ENCODE results near the gene FLNA.
"Not testable (repeated sequence)": the region's sequence is repeated elsewhere in the genome, so short reads cannot be mapped to it uniquely, and the experiment has no call there.

The FLNA gene, protein sequence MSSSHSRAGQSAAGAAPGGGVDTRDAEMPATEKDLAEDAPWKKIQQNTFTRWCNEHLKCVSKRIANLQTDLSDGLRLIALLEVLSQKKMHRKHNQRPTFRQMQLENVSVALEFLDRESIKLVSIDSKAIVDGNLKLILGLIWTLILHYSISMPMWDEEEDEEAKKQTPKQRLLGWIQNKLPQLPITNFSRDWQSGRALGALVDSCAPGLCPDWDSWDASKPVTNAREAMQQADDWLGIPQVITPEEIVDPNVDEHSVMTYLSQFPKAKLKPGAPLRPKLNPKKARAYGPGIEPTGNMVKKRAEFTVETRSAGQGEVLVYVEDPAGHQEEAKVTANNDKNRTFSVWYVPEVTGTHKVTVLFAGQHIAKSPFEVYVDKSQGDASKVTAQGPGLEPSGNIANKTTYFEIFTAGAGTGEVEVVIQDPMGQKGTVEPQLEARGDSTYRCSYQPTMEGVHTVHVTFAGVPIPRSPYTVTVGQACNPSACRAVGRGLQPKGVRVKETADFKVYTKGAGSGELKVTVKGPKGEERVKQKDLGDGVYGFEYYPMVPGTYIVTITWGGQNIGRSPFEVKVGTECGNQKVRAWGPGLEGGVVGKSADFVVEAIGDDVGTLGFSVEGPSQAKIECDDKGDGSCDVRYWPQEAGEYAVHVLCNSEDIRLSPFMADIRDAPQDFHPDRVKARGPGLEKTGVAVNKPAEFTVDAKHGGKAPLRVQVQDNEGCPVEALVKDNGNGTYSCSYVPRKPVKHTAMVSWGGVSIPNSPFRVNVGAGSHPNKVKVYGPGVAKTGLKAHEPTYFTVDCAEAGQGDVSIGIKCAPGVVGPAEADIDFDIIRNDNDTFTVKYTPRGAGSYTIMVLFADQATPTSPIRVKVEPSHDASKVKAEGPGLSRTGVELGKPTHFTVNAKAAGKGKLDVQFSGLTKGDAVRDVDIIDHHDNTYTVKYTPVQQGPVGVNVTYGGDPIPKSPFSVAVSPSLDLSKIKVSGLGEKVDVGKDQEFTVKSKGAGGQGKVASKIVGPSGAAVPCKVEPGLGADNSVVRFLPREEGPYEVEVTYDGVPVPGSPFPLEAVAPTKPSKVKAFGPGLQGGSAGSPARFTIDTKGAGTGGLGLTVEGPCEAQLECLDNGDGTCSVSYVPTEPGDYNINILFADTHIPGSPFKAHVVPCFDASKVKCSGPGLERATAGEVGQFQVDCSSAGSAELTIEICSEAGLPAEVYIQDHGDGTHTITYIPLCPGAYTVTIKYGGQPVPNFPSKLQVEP (N-terminal part only)

DNA sequence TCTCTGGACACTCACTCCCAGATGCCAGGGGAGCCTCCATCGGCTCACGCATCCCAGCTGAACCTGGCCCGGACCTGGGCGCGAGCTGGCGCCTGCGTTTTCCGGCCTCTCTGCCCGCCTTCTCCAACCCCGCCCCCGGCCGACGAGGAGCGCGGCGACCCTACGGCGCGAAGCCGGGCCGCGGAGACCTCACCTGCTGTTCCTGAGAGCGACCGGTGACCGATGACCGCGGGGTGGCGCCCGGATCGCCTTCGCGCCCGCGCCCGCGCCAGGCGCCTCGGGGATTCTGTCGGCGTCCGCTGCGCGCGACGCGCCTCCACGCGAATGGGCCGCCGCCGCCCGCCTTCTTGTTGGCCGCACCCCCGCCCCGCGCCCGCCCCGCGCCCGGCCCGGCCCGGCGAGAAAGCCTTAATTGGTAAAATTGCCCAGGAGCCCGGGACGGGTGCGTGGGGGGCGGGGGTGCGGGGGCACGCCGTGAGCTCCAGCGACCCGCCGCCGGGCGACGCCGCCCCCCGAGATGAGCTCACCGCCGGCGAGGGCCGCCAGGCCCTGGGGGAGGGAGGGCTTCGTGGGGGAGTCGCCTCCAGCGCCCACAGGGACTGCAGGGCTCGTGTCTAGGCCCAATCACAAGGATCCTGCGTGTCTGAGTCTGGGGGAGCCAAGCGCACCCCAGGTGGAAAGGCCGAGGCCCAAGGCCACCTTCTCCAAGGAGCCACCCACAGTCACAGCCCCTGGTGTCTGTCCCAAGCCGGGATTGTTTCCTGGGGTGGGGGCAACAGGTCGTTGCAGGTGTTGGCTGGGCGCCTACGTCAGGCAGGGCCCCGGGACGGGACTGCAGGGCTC lies at the start of gene FLNA:
Gene FLNA, minus strand, starts transcription at position 322 of the 843 bp plus-strand sequence. CDS start 3,389 bp downstream, outside the sequence.
- DNase-seq (ENCODE audit: low spot score): peak; percentile 15

DNA sequence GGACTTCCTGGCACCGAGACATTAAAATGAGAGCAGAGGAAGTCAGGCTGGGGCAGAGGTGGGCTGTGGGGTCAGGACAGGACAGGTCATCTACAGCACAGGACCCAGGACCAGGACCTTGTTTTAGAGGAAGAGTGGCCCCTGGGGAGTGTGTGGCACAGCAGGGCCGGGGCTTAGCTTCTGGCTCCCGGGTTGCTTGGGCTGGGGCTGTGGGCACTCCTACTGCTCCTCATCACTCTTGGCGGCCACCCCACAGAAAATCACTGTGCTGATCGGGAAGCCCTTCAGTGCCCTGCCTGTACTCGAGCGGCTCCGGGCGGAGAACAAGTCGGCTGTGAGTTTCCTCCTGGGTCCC lies 45.9 kb upstream of the FLNA start:
- DNase-seq (ENCODE audit: low spot score): no peak

DNA sequence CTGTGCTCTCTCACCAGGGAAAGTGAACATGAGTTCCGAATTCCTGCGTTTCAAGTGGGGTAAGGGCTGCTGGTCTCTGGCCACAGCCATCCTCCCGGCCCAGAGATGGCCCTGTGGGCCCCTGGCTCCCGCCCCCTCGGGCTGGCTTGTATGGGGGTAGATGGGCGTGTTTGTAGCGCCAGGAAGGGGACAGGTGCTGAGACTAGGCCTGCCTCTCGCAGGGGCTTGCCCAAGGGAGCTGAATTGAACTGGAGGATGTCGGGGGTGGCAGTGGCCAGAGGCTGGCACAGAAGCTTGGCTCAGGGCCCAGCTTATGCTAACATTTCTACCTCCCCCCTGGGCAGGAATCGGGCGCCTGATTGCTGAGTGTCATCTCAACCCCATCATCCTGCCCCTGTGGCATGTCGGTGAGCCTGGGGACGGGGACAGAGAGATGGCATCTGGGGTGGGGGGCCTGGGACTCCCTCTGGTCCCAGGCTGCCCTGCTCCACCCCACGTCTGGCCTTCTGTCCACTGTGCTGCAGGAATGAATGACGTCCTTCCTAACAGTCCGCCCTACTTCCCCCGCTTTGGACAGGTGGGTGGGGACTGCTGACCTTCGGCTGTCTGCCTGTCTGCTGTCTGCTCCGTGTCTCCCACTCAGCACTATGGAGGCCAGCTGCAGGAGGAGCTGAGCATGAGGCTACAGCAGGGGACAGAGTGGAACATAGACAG lies 45.4 kb upstream of the FLNA start:
- DNase-seq (ENCODE audit: low spot score): no peak

DNA sequence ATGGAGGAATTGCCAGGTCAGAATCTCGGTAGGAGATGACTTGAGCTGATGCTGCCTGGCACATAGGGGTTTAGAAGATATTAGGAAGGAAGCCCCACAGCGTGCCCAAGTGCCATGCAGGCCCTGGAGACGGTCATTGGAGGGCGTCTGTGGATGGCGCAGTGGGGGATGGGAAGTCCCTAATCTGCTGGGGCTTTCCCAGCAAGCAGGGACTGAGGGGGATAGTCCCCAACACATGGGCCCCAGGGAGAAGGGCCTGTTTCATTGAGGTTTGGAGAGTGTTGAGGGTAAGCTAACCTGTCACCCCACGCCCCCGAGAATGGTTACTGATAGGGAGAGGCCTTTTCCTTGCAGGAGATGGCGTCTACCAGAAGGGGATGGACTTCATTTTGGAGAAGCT lies 44.8 kb upstream of the FLNA start:
- no peak for DNase-seq (ENCODE audit: low spot score)

DNA sequence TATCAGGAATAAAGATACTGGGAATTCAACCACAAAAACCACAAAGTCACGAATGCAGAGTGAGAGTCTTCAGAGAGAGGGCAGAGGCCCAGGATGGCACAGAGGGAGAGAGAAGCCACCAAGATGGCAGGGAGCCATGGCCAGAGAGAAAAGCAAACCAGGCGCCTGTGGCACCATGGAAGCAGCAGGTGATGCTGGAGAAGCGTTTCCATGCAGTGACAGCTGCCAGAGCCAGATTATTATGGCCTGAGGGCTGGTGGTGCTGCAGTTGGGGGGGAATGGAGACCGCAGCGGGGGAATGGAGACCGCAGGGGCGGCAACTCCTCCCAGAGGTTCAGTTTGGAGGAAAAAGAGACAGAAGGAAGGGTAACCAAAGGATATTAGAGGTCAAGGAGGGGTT lies 42.7 kb upstream of the FLNA start:
- DNase-seq (ENCODE audit: low spot score): no peak

DNA sequence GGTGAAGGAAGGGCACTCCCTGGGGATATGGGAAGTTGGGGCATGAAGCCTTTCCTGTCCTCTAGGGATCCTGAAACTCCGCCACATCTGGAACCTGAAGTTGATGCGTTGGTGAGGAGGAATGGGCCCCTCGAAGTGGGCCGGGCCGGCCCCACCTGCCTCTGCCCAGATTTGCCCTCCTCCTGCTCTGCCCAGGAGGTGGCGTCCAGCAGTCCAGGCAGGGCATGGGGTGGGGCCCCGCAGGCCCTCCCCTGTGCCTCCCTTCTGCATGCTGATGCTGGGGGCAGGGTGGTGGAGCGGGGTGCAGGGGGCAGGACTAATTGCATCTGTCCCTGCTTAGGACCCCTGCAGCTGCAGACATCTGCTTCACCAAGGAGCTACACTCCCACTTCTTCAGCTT lies 38.7 kb upstream of the FLNA start:
- DNase-seq (ENCODE audit: low spot score): no peak

DNA sequence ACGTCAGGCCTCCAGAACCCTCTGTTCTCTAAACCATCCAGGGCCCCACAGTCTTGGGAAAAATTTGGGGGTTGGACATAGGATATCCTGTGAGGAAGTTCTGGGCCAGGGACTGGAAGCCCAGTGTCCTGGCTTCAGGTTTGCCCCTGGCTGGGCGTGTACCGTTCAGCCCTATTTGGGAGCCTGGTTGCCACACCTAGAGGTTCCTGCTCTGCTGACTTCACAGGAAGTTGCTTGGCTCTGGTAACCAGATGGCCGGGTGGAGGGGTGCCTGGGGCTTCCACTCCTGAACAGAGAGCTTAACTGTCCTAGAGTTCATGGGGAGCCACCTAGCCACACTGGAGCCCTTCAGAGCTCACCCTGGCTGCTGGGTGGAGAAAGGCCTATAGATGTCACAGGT lies 38.0 kb upstream of the FLNA start:
- no peak for DNase-seq (ENCODE audit: low spot score)

DNA sequence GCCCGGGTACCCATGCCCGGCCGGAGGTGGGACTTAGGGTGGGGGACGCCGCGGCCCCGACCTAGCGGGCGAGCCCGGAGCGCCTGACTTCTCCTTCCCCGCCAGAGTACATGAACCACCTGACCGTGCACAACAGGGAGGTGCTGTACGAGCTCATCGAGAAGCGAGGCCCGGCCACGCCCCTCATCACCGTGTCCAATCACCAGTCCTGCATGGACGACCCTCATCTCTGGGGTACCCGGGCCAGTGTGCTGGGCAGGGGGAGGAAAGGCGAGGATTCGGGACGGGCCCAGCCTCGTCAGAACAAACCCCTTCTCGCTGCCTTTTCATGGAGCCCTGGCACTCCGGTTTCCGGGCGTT lies 37.5 kb upstream of the FLNA start:
- no peak for DNase-seq (ENCODE audit: low spot score)

DNA sequence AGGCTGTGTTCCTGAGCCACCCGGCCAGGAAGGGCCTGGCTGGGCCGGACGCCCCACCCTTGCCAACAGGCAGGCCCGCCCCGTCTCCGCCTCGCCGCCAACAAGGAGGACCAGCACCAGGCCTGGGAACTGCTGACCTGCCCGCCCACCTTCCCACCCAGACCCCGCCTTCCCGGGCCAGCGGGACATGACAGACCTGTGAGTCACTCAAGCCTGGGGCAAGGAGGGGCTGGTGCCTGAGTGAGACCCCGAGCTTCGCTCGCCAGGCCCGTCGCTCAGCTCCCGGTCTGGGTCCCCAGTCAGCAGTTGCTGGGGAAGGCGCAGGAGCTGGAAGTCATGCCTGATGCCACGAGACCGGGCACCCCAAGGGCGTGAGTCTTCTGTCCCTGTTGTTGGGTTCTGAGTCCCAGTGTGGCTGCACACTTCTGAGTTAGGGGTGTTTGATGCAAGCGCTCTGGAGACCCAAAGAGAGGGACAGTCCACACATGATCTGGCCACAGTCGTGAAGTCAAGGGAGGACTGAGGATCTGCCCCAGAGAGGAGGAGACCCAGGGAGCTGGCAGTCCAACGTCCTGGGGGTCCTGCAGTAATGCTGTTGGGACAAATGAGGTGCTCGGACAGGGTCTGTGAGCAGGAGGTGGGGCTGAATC lies 34.9 kb upstream of the FLNA start, which contains the start of gene DNASE1L1:
Gene DNASE1L1, minus strand, starts transcription at position 33 of the 650 bp plus-strand sequence. CDS start 3,686 bp downstream, outside the sequence.
- DNase-seq (ENCODE audit: low spot score): peak; percentile 68

DNA sequence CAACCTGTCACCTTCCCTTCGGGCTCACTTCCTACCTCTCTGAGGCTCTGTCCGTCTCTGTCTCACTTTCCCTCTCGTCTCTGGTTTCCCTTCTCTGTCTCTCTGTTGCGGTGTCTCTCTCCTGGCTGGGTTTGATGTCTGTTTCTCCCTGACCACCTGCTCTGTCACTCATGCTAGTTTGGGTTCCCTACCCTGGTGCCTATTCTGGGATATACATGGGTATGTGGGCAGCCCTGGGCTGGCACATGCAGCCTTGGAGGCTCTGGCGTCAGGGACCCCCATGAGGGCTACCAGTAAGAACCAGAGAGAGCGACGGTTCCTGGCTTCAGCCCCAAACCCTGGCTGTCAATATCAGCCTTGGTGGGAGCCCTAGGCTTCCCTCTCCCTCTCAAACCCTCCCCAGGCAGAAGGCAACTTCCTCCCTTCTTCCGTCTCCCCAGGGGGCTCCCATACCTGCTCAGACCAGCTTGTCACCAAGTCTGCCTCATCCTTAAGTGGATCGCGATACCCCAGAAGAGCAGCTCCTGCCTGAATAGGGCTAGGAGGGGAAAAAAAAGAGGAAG lies 34.3 kb upstream of the FLNA start:
- DNase-seq (ENCODE audit: low spot score): no peak

DNA sequence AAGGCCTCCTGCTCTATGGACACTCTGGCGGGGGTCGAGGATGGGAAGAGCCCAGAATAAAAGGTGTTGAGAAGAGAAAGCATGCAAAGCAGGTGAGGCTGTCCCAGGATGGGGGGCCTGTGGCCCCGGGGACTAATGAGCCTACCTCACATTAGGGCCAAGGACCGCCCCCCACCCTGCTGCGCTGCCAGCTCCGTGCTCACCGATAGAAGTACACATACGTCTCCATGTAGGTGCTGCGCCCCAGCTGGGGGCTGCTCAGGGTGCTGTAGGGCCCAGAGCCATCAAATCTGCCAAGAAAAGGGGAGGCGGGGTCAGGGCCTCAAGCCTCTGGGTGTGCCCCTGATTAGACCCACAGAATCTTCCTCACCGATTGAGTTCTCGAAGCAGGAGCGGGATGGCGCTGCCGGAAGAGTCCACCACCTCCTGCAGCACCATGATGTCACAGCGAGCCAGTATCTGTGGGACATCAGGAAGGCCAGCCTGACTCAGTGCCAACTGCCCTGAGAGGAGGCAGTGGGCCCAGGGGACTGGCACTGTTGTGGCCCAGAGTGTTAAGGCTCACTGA lies 30.3 kb upstream of the FLNA start:
- no peak for DNase-seq (ENCODE audit: low spot score)

DNA sequence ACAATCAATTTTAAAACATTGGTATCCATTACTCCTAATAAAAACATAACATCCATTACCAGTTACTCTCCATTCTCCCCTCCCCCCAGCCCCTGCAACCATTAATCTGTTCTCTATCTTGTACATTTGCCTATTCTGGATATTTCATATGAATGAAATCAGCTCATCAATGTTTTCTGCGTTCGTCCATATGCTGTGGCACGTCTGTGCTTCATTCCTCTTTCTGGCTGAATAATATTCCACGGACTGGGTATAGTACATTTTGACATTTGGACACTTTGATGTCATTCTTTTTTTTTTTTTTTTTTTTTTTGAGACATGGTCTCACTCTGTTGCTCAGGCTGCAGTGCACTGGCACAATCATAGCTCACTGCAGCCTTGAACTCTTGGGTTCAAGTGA lies 29.4 kb upstream of the FLNA start:
- no peak for DNase-seq (ENCODE audit: low spot score)

DNA sequence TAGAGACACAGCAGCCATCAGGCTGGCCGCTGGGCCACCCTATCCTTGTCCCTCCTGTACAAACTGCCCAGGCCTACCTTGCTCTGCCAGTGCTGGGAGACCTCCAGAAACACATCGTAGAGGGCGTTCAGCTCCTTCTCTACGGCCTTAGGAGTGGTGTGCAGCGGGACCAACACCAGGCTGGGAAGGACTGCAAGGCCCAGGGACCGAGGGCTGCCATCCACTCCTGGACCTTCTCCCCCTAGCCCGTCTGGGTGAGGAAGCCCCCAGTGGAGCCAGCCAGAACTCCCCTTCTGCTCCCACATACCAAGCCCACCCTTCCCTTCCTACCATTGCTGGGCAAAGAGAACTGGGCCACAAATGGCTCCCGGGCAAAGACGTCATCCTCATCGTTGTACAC lies 28.8 kb upstream of the FLNA start:
- DNase-seq (ENCODE audit: low spot score): no peak

DNA sequence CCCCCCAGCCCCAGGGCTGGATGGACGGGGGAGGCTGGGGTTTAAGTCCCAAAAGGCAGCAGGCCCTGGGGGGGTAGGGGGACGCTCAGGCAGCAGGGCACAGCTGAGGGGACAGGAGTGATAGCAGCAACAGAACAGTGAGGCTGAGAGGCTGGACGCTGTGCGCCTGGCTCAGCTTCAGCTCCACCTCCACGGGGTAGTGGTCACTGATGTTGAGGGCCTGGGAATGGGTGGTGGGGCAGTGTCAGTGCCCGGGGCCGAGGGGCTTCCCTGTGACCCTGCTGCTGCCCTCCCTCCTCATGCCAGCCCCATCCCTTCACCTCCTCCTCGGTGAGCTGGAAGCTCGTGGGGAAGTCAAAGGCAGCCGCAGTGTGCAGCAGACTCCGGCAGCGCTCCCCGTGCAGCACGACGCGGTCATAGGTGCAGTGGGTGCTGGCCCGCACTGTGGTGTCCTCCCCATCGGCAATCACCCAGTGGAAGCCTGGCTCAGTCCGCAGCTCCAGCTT lies 28.2 kb upstream of the FLNA start:
- DNase-seq (ENCODE audit: low spot score): no peak

DNA sequence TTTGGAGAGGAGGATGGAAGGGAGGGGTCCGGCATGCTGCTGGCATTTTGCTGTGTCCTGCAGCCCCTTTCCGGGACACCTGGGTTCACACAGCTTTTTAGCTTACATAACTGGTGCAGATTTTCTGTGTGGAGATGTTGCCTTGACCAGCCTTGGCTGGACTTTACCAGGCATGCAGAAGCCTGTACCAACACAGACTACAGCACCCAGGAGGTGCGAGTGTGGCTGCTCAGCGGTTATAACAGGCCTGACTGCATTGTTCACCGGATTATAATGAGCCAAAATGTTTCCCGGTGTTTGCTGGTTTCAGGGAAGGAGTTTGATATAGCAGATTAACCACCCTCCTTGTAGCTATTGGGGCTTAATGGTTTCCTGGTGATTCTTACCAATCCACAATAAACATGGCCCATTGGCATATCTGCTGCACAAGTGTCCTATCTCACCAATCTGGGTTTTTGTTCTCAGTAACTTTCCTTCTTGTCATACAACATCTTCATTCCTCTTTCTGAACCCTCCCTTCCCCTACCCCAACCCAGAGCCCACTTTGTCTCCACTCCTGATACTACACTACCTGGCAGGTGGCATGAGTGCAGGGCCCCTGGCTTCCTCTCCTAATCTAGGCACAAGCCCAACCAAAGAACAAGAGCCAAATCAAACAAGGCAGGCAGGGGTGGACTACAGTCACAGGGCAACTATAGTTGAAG lies 27.6 kb upstream of the FLNA start:
- no peak for DNase-seq (ENCODE audit: low spot score)

DNA sequence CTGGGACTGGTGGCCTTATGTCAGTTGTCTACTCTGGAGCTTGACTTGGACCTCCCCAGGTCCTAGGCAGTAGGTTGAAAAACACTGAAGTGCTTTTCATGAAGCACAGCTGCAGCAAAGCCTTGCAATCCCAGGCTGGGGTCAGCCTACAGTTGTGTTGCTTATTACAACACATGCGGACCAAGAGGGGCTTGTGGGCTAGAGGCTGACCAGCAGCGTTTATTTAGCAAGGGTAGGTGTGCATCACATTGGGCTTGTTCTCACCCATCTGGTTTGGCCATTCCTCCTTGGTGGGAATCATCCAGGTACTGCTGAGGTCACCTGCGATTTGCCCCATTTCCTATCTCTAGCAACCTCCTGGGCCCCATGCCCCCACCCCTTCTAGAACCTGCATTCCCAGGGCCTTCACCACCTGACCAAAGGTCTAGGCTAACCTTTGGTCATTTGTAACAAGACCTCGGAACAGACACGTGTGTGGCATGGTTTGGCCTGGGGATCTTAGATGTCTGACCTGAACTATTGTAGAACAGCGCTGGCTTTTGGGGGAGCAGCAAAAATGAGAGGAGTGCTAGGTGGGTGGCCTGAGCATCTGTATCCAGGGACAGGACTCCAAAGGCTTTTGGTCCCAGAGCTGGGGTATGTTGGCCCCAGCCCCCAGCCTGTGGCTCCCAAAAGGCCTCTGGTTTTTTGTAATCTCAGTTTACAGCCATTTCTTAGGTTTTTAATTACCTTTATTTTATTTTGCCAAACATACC lies 26.8 kb upstream of the FLNA start:
- DNase-seq (ENCODE audit: low spot score): no peak

DNA sequence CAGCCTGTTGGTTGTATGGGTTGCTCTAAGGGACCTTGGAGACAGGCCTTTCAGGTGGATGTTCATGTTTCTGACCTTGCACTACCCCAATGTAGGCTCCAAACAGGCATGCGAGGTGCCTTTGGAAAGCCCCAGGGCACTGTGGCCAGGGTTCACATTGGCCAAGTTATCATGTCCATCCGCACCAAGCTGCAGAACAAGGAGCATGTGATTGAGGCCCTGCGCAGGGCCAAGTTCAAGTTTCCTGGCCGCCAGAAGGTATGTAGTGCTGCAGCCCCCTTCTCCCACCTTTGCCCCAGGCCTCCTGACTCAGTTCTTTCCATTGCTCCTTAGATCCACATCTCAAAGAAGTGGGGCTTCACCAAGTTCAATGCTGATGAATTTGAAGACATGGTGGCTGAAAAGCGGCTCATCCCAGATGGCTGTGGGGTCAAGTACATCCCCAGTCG lies 26.0 kb upstream of the FLNA start:
- DNase-seq (ENCODE audit: low spot score): not testable (repeated sequence)
